Panc1 (cell line): ENCODE measurements around the gene LILRB2.

Source experiments
- CTCF ChIP-seq: fragments of 450-650 bp; IDR thresholded peaks from 2 replicates; pipeline ENCODE4 v1.5.1; 2017; ENCODE audit warnings: mild to moderate bottlenecking
- POLR2AphosphoS5 ChIP-seq: IDR thresholded peaks from 2 replicates; pipeline ENCODE4 v1.6.1; 2012; ENCODE audit warnings: mild to moderate bottlenecking, low read depth, low read length, moderate library complexity
- SIN3A ChIP-seq: IDR thresholded peaks from 2 replicates; pipeline ENCODE4 v1.6.1; 2012; ENCODE audit warnings: low read depth, mild to moderate bottlenecking, low read length, moderate library complexity, borderline replicate concordance; ENCODE audit not compliant: insufficient read depth
- TCF7L2 ChIP-seq: IDR thresholded peaks from 2 replicates; pipeline ENCODE4 v1.6.1; 2011; ENCODE audit warnings: mild to moderate bottlenecking, low read depth, low read length, inconsistent platforms

DNA sequence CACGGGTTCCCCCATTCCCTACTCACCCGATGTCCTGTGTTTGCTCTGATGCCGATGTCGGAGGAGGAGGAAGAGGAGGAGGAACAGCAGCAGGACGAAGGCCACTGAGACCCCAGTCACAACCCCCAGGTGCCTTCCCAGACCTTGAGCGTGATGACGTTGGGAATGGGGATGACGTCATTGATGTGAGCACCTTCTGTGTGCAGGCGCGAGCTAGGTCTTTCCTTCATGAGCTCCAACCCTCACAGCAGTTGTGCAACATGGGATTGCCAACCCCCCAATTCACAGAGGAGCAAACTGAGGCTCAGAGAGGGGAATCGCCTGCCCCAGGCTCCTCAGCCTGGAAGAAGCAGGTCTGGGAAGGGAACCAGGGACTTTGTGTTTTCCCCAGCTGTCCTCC is 28.1 kb downstream of the LILRB2 start:
- TF ChIP-seq CTCF, result no peak
- TF ChIP-seq POLR2AphosphoS5, result no peak
- TF ChIP-seq SIN3A, result no peak
- TF ChIP-seq TCF7L2, result no peak
